ENCODE results near the gene PTPRQ.
"Not testable (repeated sequence)": the region's sequence is repeated elsewhere in the genome, so short reads cannot be mapped to it uniquely, and the experiment has no call there.

The PTPRQ gene

DNA sequence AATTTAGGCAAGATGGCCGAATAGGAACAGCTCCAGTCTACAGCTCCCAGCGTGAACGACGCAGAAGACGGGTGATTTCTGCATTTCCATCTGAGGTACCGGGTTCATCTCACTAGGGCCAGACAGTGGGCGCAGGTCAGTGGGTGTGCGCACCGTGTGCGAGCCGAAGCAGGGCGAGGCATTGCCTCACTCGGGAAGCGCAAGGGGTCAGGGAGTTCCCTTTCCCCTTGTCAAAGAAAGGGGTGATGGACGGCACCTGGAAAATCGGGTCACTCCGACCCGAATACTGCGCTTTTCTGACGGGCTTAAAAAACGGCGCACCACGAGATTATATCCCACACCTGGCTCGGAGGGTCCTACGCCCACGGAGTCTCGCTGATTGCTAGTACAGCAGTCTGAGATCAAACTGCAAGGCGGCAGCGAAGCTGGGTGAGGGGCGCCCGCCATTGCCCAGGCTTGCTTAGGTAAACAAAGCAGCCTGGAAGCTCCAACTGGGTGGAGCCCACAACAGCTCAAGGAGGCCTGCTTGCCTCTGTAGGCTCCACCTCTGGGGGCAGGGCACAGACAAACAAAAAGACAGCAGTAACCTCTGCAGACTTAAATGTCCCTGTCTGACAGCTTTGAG is 33.6 kb downstream of the PTPRQ start:
- DNase-seq, result not testable (repeated sequence)

GRCh38 chr12:80484746-80485145 is 40.7 kb downstream of the PTPRQ start:
- DNase-seq, result no peak

- DNase-seq, result no peak
Observed at GRCh38 chr12:80485222-80485987, 41.4 kb downstream of the PTPRQ start.

GRCh38 chr12:80490329-80490728 is 46.3 kb downstream of the PTPRQ start:
- DNase-seq, result no peak

DNA sequence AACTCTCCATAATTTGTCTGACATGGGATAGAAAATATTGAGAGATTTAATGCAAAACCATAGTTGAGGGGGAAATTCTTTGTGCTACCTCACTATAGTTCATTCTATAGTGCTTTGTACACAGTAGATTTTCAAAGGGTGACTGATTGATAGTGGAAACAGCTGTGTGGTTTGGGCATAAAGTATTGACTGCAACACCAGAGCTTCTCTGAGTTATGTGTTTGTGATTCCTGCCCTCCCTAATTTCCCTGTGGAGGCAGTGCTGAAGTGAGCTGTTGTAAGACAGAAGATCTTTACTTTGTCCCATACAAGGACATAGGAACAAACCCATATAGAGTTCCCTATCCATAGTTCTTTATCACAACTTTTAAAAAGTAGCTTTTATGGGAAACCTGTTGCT is 47.1 kb downstream of the PTPRQ start:
- no peak for DNase-seq

- DNase-seq, result no peak
Observed at GRCh38 chr12:80493466-80493865, 49.4 kb downstream of the PTPRQ start.

DNA sequence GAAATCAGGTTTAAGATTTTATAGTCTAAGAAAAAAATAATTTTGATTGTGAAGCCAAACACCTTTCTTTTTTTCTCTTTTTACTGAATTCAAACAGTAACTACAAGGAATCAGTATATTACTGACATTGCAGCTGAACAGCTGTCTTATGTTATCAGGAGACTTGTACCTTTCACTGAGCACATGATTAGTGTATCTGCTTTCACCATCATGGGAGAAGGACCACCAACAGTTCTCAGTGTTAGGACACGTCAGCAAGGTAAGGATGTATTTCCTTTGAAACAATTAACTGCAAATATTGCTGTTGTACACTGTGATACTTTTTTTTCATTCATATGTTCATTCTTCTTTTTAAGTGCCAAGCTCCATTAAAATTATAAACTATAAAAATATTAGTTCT is 50.8 kb downstream of the PTPRQ start:
- no peak for DNase-seq

DNA sequence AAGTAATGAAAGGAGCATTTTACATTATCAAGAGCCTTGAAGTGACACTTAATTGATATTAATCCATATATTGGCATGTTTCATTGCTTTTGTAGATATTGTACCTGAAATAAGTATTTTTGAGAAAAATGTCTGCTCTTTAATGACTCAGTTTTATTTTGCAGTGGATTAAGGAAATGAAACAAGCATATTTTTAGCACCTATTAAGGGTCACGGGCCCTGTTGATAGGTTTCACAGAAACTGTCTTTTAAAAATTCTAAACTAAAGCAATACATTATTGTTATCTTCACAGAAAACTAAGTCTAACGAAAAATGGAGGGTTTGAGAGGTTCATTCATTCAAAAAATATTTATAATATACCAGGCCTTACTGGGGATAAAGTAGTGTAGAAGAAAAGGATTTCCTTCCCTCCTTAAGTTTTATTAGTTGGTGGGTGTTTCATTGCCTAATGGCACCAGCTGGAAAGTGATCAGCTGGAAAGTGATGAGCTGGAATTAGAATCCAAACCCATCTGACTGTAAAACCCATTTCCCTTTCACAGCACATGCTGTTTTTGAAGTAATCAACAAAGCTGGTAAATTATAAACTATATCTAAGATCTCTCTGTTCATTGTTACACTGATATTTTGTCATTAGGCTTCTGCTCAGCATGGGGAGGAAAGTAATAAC is 54.2 kb downstream of the PTPRQ start:
- no peak for DNase-seq

GRCh38 chr12:80504389-80505163 is 60.5 kb downstream of the PTPRQ start:
- no peak for DNase-seq

GRCh38 chr12:80509781-80510556 is 65.9 kb downstream of the PTPRQ start:
- no peak for DNase-seq

DNA sequence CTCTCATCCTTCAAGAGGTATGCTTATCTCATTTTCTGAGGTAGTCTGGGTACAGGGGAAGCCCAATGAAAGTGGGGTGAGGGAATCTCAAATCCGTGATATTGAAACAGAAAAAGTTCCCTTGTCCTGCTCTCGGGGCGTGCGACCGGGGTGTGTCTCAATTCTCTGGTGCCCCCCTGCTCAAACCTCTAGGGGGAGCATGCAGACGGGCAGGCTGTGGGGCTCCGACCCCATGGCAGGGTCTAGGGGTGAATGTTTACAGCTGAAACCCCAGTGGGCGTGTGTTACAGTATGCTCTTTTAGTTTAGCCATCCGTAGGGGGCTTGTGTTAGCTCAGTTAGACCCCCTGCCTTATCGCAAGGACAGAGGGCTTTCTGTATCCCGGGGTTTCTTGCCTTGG is 68.7 kb downstream of the PTPRQ start:
- DNase-seq, result no peak

DNA sequence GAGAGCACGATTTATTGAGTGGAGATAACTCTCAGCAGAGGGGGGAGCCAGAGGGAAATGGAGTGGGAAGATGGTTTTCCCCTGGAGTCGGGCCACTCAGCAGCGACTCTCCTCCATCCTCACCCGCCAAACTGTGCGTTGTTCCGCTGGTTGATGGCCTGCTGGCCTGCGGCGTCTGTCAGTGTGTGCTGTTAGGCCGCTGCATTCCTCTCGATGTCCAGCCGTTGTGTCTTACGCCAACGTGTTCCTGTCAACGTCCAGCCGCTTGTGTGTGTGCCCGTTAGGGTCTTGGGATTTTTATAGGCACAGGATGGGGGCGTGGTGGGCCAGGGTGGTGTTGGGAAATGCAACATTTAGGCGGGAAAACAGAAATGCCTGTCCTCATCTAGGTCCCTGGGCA is 69.2 kb downstream of the PTPRQ start:
- no peak for DNase-seq

DNA sequence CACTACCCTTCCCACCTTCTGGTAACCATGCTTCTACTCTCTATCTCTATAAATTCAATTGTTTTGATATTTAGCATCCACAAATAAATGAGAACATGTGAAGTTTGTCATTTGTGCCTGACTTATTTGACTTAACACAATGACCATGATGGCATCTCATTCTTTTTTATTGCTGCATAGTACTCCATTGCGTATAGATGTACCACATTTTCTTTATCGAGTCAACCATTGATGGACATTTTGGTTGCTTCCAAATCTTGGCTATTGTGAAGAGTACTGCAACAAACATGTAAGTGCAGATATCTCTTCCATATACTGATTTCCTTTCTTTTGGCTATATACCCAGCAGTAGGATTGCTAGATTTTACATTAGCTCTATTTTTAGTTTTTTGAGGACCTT is 73.6 kb downstream of the PTPRQ start:
- DNase-seq, result no peak

GRCh38 chr12:80531646-80532045 is 87.6 kb downstream of the PTPRQ start:
- DNase-seq, result no peak

DNA sequence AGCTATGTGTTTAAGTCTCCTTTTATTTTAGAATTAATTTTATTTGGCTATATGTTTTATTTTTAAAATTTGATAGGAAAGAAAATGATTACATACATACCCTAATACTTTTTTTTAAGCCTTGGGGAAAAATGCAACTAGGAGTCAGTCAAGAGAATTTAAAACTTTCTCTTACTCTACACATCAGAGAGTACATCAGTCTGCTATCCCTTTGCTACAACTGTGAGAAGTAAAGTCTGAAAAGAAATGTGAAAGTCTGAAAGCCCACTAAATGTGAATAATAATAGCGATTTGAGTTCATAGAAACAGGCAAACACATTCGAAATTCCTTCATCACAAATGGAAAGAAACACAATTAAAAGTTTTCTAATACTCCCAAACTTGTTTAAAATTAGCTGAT is 95.0 kb downstream of the PTPRQ start:
- no peak for DNase-seq

DNA sequence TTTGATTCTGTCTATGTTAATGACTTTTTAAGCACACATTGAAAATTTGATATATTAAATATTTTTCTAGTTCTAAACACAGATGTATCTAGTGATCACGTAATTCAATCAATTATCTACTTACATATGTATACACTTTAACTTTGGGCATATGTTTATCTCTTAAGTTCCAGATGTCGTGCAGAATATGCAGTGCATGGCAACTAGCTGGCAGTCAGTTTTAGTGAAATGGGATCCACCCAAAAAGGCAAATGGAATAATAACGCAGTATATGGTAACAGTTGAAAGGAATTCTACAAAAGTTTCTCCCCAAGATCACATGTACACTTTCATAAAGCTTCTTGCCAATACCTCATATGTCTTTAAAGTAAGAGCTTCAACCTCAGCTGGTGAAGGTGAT is 105.3 kb downstream of the PTPRQ start:
- no peak for DNase-seq

DNA sequence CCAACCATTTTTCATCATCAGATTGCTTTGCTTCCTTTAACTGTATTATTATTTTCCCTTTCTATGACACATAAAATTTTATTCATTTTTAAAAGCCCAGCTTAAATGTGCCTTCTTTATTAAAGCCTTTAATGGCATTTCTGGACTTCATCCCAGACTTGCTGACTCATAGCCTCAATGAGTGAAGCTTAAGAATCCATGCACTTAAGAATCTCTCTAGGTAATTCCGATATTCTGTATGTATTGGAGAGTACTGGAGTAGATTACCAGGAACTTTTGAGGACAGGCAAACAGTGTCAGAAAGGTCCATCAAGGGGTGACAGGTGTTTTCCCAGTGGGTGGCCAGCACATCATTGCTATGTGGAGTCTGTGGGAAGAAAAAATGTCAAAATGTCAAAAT is 107.9 kb downstream of the PTPRQ start:
- no peak for DNase-seq

DNA sequence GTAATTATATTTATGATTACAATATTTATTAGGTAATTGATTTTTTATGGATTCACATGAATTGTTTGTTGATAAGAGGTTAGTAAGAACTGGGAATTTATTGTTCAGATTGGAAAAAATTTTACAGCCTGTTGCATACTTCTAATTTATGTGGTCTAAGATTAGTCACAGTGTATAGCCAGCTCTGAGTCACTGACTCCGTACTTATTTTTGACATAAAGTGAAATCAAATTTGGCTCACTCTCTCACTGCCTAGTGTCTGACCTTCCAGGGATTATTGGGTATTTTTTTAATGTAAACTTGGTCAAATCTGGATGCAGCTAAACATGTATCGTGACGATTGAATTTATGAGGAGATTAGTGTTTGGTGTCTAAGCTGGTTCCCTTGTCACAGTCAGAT is 109.3 kb downstream of the PTPRQ start:
- DNase-seq, result no peak

DNA sequence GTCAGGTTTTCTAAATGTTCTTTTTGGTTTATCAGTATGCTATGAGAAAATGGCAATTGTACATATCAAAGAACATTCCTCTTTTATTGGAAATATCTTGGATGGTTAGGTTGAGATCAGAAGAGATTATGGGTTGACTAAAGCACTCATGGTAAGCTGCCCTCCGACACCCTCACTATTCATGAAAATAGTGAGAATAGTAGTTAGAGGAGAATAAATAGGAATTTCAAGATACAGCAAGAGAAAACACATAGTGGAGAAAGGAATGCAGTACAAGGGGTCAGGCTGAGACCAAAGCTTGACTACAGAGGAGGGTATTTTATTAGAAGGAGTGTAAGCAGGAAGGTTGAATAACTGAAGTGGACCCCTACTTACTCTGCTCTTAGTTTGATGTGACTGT is 112.5 kb downstream of the PTPRQ start:
- no peak for DNase-seq

DNA sequence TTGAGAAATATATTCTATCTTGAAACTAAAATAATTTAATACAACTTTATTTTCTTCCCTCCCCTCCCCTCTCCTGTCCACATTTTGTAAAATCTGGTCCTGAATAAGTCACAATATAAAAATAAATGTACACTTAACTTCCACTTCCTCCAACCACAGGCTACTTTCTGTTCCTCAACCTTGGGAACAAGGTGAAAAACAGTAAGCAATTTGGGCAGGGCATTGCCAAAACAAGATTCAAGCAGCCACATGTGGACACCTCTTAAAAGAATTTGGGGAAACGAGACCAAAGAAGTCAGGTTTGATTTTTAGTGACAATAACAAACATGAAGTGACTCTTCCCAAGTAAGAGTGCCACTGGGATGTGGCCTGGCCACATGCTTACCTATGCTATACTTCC is 115.7 kb downstream of the PTPRQ start:
- no peak for DNase-seq

DNA sequence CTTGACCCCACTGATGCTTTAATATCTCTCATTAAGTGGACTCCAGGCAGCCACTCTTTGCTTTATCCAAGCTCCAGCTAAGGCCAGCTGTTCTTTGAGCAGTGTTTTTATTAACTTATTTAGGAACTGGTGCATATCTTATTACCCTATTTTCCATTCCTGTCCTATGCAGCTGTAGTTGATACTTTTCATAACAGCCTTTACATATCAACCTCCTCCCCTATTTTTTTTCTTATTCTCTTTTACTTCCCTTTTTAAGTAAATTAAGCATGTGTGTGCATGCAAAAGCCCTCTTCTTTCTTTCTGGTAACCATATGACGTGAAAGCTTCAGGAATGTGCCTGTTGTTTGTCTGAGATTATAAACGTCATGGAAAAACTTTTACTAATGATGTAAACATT is 121.2 kb downstream of the PTPRQ start:
- no peak for DNase-seq

DNA sequence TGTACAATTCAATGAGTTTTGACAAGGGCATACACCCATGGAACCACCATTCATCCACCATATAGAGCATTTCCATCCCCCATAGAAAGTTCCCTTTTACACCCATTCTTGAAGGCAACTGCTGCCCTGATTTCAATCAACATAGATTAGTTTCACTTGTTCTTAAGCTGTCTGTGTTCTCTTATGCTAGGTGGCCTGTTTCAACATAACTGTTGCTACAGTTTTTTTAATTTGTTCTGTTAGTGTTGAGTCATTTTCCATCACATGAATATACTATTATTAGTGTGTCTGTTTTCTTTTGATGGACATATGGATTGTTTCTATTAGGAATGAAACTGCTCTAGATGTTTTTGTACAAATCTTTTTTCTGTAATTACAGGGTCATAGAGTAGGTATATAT is 123.4 kb downstream of the PTPRQ start:
- no peak for DNase-seq

All from activated CD4-positive, alpha-beta T cell treated with anti-CD3 and anti-CD28 coated beads, Interleukin-2, Interleukin-6, amounts not matched to agents 100 ng/mL and 50 ng/mL, durations not matched to agents 16 hours and 8 hours (primary cell).